Stimulated activated CD8-positive, alpha-beta memory T cell treated with anti-CD3 and anti-CD28 coated beads, Interleukin-4, amount 100 ng/mL, for 24 hours (primary cell): ENCODE measurements around the gene RIC8A.
"Not testable (repeated sequence)": the region's sequence is repeated elsewhere in the genome, so short reads cannot be mapped to it uniquely, and the experiment has no call there.

Source experiments
- DNase-seq: peaks from one replicate; pipeline ENCODE4 v3.0.0-alpha.2; 2020; ENCODE audit warnings: low read depth

RIC8A gene

GRCh38 chr11:218815-219593 is 11.5 kb downstream of the RIC8A start:
- DNase-seq, result no peak

- not testable (repeated sequence) for DNase-seq
Observed at GRCh38 chr11:220641-221215, 13.2 kb downstream of the RIC8A start.

- no peak for DNase-seq
Observed at GRCh38 chr11:221539-221938, 14.0 kb downstream of the RIC8A start.

- DNase-seq, result no peak
Observed at GRCh38 chr11:221998-222789, 14.7 kb downstream of the RIC8A start.

GRCh38 chr11:223026-223789 is 15.7 kb downstream of the RIC8A start:
- no peak for DNase-seq

- DNase-seq, result no peak
Observed at GRCh38 chr11:223884-224283, 16.4 kb downstream of the RIC8A start.

GRCh38 chr11:224424-224823 is 16.9 kb downstream of the RIC8A start:
- no peak for DNase-seq

GRCh38 chr11:225734-226453 is 18.4 kb downstream of the RIC8A start:
- DNase-seq, result no peak

GRCh38 chr11:227824-228379 is 20.4 kb downstream of the RIC8A start:
- DNase-seq, result no peak

- DNase-seq, result no peak
Observed at GRCh38 chr11:230431-230830, 22.9 kb downstream of the RIC8A start.

GRCh38 chr11:232783-233565 is 25.5 kb downstream of the RIC8A start:
- DNase-seq, result no peak

- no peak for DNase-seq
Observed at GRCh38 chr11:235180-235579, 27.7 kb downstream of the RIC8A start.

- DNase-seq, result no peak
Observed at GRCh38 chr11:235609-235996, 28.1 kb downstream of the RIC8A start.

- DNase-seq, result peak; percentile 52
Observed at GRCh38 chr11:235997-236773, 28.7 kb downstream of the RIC8A start, which contains the start of gene SIRT3. Gene SIRT3, minus strand, starts transcription at chr11:236342. Its CDS starts 14 bp downstream, at chr11:236328.

- peak; percentile 90 for DNase-seq
Observed at GRCh38 chr11:236774-237767, 29.6 kb downstream of the RIC8A start, which contains the start of gene PSMD13. Gene PSMD13, plus strand, starts transcription at chr11:236976. Its CDS starts 74 bp downstream, at chr11:237050.

- not testable (repeated sequence) for DNase-seq
Observed at GRCh38 chr11:238346-238745, 30.8 kb downstream of the RIC8A start.

- DNase-seq, result no peak
Observed at GRCh38 chr11:240315-240714, 32.8 kb downstream of the RIC8A start.

- DNase-seq, result no peak
Observed at GRCh38 chr11:241634-242033, 34.1 kb downstream of the RIC8A start.
